KOPT-K1 (cell line): ENCODE measurements around the gene TCF20.
A peak's percentile ranks its signal among the peaks of the same experiment; 100 is the strongest.

Source experiments
- H3K27ac ChIP-seq: fragments of 200-600 bp; sonication (generic); 2 replicates; pipeline ENCODE4 v1.5.1; 2016; ENCODE audit warnings: antibody characterized with exemption, mild to moderate bottlenecking, low read depth, low read length; ENCODE audit not compliant: poor library complexity, severe bottlenecking
- H3K36me3 ChIP-seq: fragments of 200-600 bp; sonication (generic); 2 replicates; pipeline ENCODE4 v1.5.1; 2017; ENCODE audit warnings: antibody characterized with exemption, mild to moderate bottlenecking, low read length, moderate library complexity; ENCODE audit not compliant: insufficient read depth
- H3K9me3 ChIP-seq: fragments of 200-600 bp; sonication (generic); 2 replicates; pipeline ENCODE4 v1.5.1; 2017; ENCODE audit warnings: antibody characterized with exemption, low read length, mild to moderate bottlenecking; ENCODE audit not compliant: insufficient read depth, poor library complexity, severe bottlenecking

The TCF20 gene

DNA sequence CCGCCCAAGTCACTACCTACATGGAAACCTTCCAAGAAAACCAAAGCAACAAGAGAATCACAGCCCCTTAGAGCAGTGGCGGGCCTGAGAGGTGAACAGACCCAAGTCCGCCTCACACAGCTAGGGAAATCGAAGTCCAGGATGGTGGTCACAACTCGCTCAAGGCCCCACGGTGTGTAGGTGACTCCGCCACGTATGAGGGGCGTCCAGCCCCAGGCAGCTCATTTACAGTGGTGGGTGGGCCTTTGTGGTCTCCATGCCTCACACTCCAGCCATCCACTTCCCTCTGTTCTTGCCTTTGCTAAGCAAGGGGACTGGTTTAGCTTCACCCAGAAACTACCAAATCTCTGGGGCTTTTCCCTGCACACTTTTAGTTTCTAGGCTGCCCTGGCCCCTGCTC lies 9.7 kb upstream of the TCF20 start:
- H3K27ac ChIP-seq: no peak overlapping the region
- H3K36me3 ChIP-seq: peaks cover 19% of the 10 kb centered on the region; the same call in 1 of the 2 replicates
- no peaks in the 10 kb centered on the region for H3K9me3 ChIP-seq

- Histone ChIP-seq H3K36me3 (peaks cover 19% of the 10 kb centered on the region; the same call in 1 of the 2 replicates), H3K27ac (no peak overlapping the region), H3K9me3 (no peaks in the 10 kb centered on the region)
Measured at GRCh38 chr22:42279425-42280020, 9.1 kb upstream of the TCF20 start.

DNA sequence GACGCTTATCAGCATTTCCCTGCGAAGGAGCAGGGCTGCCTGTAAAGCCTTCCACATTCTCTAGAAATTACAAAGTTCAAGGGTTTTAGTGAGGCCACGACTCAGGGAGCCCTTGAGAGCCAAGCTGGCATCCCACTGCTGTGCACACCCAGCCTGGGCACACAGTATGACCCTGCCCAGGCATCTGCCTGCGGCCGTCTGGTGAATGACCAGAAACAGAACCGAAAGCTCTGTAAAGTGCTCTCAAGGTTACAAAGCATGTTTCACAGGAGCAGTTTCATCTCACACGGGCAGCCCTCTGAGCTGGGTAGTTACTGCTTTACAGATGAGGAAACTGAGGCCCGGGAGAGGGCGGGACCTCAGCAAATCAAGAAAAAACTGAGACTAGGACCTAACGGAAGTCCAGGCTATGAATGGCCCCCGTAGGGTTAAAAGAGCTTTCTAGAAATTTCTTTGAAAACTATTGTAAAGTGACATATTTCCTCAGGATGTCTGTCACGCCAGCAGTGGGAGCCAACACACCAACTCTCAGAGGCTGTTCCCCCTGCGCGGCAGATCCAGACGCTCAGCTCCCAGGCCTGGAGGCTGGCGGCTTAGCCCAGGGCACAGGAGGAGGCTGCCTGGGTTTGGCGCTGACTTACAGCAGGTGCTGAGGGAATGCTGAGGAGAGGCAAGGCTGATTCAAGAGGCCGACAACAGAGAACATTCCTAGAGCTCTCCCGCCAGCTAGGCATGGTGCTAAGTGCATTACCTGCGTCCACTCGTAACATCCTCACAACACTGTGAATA lies 7.7 kb upstream of the TCF20 start:
- Histone ChIP-seq H3K9me3 (no peaks in the 10 kb centered on the region), H3K36me3 (peaks cover 19% of the 10 kb centered on the region; the same call in 1 of the 2 replicates), H3K27ac (no peak overlapping the region)

DNA sequence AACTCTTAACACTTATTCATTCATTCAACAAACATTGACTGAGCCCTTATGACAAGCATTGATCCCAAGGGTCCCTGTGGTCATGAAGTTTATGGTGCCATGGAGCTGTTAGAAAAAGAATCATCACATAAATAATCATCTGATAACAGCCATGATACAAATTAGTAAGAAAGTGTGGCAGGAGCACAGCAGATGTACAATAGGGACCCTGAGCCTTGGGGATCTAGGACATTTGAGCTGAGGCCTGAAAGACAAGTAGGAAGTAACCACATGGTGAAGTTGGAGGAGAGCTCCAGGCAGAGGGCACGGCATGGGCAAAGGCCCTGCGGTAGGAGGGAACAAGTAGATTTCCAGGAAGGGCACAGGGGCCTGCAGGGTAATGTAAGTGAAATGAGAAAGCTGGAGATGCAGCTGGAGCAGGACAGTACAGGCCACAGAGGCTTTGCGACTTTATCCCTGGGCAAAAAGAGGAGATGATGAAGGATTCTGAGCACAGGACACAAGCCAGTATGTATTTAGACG lies 6.8 kb upstream of the TCF20 start:
- Histone ChIP-seq H3K36me3 (peaks cover 19% of the 10 kb centered on the region; the same call in 1 of the 2 replicates), H3K27ac (no peak overlapping the region), H3K9me3 (no peaks in the 10 kb centered on the region)

DNA sequence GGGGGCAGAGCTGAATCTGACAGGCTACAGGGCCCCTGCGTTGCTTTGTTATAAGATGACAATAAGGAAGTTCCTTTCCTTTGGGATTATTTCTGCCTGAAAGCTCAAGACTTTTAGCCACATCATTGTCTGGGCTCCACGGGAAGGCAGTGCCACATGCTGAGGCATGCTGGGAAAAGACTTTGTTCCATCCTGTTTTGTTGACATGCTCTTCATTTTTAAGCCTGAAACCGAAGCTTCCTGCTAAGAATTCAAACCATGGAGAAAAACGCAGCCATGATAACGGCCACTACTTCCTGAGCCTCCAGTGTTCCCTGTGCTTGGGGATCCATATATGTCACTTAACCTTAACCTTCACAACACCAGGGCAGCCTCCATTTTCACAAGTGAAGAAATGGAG lies 5.5 kb upstream of the TCF20 start:
- Histone ChIP-seq H3K27ac (no peak overlapping the region), H3K9me3 (no peaks in the 10 kb centered on the region), H3K36me3 (peaks cover 19% of the 10 kb centered on the region; the same call in 1 of the 2 replicates)

DNA sequence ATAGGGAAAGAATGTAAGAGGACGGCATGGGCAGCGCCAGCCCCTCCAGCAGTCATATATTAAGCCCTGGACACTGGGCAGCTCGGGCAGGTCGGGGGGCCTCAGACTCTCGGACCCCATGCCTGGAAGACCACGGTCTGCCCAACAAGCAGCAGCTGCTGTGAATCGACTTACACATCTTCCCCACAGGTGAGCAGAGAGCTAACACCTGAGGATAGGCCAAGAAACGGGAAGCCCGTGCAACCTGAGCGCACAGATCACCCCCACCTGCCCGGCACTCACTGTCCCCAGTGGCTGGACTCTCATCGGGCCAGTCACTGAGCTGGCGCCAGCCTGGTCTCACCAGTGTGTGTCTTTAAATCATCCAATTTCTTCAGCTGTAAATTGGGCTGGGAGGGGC lies 4.7 kb upstream of the TCF20 start:
- peaks cover 19% of the 10 kb centered on the region; the same call in 1 of the 2 replicates for H3K36me3 ChIP-seq
- no peaks in the 10 kb centered on the region for H3K9me3 ChIP-seq
- H3K27ac ChIP-seq: no peak overlapping the region

- Histone ChIP-seq H3K9me3 (no peaks in the 10 kb centered on the region), H3K27ac (no peak overlapping the region), H3K36me3 (peaks cover 19% of the 10 kb centered on the region; the same call in 1 of the 2 replicates)
Measured at GRCh38 chr22:42273855-42274451, 3.5 kb upstream of the TCF20 start.

DNA sequence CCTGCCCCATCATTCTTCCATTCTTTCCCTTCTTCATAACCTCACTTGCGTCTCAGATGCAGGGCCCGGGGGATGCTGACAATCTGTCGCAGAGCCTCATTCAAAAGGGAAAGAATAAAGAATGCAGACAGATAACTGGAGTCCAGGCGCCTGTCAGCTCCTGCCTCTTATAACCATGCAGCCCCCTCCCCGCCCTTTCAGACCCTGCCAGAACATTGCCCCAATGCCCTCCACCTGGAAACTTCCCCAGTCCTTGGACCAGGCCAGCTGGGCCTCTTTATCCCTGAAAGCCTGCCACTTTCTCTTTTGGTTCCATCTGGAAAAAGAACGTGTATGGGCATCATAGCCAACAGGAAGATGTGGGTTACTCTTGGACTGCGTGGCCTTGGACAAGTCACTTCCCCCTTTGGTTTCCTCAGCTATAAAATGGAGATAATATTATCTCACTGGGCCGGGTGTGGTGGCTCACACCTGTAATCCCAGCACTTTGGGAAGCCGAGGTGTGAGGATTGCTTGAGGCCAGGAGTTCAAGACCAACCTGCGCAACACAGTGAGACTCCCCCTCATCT lies 2.1 kb upstream of the TCF20 start:
- H3K36me3 ChIP-seq: peaks cover 23% of the 10 kb centered on the region; the same call in 1 of the 2 replicates

DNA sequence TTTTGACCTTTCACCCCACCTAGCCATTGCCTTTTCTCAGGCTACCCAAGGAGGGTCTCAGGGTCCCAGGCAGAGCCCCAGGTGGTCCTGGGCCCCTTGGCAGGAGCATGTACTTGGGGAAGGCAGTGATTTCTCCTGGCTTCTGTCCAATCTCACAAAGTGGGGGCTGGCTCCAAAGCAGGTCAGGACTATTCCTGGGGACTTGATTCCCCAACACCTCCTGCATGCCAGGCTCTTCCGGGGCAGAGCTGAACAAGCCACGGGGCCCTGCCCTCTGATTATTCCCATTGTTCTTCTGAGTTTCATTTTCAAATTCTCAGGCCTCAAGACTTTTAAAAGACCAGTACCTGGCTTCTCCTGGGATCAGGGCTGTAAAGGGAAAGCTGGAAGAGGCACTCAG lies 1.5 kb upstream of the TCF20 start:
- Histone ChIP-seq H3K9me3 (no peaks in the 10 kb centered on the region), H3K36me3 (peaks cover 24% of the 10 kb centered on the region; the same call in 1 of the 2 replicates), H3K27ac (no peak overlapping the region)

More for the DNA sequence above, 2.1 kb upstream of the TCF20 start:
- no peaks in the 10 kb centered on the region for H3K9me3 ChIP-seq
- H3K27ac ChIP-seq: no peak overlapping the region

DNA sequence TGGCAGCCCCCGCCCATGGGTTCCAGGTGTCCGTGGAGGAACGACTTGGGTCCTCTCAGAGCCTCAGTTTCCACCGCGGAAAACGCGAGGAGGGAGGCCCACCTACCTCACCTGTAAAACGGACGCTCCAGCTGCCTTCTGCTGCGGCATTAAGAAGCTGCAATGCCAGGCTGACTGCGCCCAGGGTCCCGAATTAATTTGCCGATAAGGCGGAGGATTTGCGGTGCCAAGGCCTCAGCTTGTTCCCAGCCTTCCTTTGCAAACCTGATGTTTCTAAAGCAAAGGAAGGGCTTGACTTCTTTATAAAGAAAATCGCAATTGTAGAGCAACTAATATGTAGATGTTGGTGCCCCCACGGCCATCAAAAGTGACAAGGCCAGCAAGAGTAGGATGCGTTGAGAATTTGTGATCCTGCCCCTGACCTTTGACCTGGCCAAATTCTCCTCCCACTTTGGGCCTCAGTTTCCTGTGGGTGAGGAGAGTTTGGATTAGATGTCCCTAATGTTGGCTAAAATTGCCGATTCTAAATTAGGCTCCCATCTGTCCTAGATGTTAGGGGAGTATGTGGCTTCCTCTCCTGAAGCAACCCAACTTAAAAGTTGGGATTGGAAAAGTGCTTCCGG lies 849 bp upstream of the TCF20 start:
- Histone ChIP-seq H3K36me3 (peaks cover 27% of the 10 kb centered on the region; the same call in 1 of the 2 replicates), H3K9me3 (no peaks in the 10 kb centered on the region), H3K27ac (no peak overlapping the region)

DNA sequence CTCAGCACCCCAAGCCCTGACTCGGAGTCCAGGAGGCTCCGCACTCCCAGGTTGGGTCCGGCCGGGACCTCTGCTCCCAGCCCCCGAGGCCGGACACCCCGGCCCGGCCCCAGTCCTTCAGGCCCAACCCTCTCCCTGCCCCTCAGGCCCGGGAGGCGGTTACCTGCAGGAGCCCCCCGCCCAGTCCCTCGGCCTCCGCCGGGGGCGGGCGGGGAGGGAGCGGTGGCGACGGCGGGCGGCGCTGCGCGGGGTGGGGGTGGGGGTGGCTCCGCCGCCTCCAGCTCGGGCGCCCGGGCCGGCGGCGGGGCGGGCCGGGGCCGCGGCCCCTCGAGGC lies 310 bp downstream of the TCF20 start:
- peak overlapping the region; percentile 96 for H3K27ac ChIP-seq
- no peaks in the 10 kb centered on the region for H3K9me3 ChIP-seq
- peaks cover 17% of the 10 kb centered on the region for H3K36me3 ChIP-seq

- Histone ChIP-seq H3K27ac (peak overlapping the region; percentile 96), H3K9me3 (no peaks in the 10 kb centered on the region), H3K36me3 (peaks cover 17% of the 10 kb centered on the region)
Measured at GRCh38 chr22:42269432-42270175, 849 bp downstream of the TCF20 start.

DNA sequence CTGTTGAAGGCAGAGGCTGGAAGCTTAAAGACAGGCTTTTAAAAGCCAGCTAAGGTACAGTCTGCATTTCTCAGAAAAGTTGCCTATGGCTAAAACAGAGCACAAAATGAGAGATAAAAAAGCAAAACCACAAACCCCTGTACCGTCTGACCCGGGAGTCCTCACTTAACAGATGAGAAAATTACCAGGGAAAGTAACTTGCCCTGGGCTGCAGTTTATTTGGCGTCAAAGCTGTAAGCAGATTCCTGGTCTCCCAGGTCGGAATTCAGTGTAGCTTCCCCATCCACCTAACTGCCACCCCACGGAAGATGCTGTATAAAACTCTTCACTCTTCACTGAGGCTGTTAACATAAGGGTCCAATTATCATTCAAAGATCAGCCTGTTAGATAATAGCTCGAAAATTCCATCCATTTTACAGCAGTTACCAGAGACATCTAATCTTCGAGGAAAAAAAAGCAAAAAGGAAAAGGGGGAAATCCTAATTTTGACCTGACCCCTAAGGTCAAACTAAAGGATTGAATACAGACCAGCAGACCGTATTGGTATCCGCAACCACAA lies 1.5 kb downstream of the TCF20 start:
- H3K27ac ChIP-seq: peak overlapping the region; percentile 96
- H3K9me3 ChIP-seq: no peaks in the 10 kb centered on the region
- peaks cover 17% of the 10 kb centered on the region for H3K36me3 ChIP-seq

GRCh38 chr22:42265321-42265720 lies 5.1 kb downstream of the TCF20 start:
- Histone ChIP-seq H3K9me3 (no peaks in the 10 kb centered on the region), H3K36me3 (peaks cover 17% of the 10 kb centered on the region), H3K27ac (no peak overlapping the region)
